ENCODE results near the gene SOCS7.

Gene SOCS7

DNA sequence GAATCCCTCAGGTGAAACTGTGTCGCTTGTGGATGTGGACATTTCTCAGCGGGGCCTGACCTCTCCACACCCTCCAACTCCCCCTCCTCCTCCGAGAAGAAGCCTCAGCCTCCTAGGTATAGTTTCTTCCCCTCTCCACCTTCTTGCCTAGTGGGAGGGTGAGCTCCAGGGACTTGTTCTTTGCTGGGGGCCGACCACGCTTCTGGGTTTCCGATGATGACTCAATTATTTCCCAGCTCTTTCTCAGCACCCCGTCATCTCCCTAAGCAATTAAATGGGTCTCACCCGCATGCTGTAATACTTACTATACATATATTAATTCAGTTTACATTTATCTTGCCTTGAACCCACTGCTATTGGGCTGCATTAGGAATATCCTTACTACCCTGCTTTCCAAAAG is 13.1 kb downstream of the SOCS7 start:
- DNase-seq: no peak

DNA sequence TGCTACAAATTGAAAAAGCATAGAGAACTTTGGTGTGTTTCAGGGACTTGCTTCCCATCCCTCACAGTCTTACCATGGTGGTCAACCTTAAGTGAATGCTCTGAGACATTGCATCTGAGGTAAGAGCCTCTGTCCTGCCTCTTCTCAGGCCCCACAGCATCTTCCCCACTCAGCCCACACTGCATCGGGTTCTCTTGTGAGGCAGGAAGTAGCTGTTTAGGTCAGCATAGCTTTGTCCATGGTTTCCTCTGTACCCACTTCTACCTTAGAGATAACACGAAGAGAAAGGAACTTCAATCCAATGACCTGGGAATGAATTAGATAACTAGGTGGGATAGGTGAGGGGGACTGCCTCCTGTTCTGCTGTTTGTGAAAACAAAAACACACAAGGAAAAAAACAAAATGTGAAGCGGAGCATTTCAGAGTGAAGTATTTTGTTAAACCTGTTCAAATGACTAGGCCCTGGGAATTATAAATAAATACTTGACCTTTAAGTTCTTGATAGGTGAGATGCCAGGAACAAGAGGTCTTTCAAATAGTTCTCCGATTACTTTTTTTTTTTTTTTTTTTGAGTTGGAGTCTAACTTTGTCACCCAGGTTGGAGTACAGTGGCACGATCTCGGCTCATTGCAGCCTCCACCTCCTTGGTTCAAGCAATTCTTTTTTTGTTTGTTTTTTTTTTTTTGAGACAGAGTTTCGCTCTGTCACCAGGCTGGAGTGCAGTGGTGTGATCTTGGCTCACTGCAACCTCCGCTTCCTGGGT is 17.7 kb downstream of the SOCS7 start:
- no peak for DNase-seq

DNA sequence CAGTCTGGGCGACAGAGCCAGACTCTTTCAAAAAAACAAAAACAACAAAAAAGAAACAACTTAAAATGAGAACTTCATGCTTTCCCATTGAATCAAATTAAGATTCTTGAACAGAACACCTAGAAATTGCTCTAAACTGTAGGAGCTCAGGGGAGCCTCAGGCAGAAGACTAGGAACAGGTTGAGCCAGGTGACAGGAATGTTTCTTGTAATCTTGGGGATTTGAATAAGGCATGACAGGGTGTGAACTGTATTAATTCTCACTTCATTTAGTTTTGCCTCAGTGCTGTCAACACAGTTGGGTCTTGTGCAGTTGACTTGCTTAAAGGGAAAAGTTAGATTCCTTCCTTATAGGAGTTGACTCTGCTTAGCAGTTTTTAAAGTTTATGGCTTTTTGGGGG is 27.8 kb downstream of the SOCS7 start:
- no peak for DNase-seq

DNA sequence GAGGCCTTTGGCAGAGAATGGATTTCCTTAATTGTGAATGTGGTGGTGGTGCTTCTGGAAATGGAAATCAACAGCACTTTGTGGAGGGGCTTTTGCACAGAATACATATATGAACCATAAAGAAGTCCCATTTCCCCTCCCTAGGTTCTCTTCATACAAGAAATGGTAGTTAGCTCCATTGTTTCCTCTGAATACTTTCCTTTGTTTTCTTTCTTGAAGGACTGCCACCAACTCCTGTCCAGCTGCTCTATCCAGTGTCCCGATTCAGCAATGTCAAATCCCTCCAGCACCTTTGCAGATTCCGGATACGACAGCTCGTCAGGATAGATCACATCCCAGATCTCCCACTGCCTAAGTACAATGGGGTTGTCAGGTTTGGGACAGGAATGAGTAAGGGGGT is 43.4 kb downstream of the SOCS7 start:
- no peak for DNase-seq

- DNase-seq: no peak
Measured at GRCh38 chr17:38397227-38397626, 45.6 kb downstream of the SOCS7 start.

GRCh38 chr17:38400286-38400685 is 48.6 kb downstream of the SOCS7 start:
- no peak for DNase-seq

DNA sequence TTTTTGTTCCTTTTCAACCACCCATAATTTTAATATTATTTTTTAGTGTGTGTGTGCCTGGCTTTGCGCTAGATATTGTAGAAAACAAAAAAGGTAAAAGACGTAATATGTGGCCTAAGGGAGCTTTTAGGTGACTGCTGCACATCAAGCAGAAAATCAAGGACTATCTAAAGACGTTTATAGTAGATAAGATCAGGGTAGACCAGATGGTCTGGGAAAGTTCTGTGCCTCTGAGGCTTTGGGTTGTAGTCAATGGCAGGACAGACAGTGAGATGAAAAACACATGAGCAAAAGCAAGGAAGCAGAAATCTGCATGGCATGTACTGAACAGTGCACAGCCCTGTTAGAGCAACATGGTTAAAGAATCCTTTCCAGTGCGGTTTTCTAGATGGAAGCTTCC is 49.8 kb downstream of the SOCS7 start:
- DNase-seq: no peak

DNA sequence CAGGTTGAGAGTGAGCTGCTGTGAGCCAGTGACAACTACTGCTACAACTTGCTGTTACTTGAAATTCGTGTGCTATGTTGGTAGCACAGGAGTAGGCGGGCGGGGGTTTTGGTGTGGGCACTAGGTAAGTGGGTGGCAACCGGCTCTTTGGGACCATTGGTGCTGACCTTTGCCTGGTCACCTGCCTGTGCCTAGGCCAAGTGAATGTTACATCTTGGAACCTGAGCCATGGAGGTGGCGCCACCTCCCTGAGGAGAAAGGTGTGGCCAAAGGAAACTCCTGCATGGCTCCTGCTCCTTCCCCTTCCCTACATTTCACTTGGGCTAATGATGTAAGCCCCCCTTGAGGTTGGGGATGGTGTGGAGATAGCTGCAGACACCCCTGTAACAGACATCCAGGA is 51.3 kb downstream of the SOCS7 start:
- no peak for DNase-seq

GRCh38 chr17:38403491-38403890 is 51.8 kb downstream of the SOCS7 start:
- peak; percentile 64 for DNase-seq

DNA sequence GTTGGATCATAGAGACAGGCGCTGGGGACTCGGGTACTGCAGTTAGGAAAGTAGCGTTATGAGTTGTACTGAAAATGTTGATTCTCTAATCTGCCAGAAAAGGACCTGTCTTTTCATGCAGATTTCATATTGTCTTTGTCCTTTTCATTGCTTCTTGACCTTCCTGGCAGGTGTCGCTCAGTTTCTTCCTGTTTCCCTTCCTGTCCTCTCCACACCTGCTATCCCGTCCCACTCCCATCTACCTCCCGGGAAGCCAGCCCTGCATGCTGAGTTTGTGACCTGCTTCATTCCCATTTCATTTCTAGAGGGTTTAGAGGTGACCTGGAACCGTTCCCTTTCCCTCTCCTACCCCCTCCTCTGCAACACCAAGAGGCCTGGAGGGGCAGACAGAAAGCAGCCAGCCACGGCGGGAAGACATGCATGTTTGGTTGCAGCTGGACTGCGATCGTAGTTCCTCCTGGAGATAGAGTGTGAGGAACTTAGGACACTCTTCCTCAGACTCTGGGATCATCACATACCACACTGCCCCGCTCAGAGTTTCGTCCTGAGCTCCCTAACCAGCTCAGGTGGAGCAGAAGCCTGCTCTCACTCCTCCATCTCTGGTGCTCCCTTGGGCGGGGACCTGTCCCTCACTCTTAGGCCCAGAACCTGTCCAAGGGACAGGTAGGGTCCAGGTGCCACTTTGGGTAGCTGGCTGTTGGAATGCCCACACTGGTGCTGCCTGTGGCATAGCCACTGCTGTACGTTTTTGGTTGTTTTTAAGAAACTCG is 52.7 kb downstream of the SOCS7 start:
- DNase-seq: no peak

GRCh38 chr17:38405654-38406053 is 54.0 kb downstream of the SOCS7 start:
- DNase-seq: no peak

DNA sequence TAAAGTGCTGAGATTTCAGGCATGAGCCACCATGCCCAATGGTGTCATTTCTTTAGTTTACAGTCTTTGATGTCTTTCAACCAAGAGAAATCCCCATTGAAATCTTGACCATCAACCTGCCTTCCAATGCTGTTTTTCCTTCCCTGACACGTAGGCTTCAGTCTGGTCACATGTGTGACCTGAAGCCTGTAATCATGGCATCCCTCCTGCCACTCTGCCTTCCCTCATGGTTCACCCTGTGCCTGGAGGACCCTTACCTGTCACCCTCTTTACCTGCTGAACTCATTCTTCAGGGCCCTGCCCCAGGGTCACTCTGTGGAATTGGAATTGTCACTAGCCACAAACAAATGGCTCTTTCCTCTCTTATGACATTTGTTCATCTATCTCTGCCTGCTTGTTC is 58.6 kb downstream of the SOCS7 start:
- no peak for DNase-seq

DNA sequence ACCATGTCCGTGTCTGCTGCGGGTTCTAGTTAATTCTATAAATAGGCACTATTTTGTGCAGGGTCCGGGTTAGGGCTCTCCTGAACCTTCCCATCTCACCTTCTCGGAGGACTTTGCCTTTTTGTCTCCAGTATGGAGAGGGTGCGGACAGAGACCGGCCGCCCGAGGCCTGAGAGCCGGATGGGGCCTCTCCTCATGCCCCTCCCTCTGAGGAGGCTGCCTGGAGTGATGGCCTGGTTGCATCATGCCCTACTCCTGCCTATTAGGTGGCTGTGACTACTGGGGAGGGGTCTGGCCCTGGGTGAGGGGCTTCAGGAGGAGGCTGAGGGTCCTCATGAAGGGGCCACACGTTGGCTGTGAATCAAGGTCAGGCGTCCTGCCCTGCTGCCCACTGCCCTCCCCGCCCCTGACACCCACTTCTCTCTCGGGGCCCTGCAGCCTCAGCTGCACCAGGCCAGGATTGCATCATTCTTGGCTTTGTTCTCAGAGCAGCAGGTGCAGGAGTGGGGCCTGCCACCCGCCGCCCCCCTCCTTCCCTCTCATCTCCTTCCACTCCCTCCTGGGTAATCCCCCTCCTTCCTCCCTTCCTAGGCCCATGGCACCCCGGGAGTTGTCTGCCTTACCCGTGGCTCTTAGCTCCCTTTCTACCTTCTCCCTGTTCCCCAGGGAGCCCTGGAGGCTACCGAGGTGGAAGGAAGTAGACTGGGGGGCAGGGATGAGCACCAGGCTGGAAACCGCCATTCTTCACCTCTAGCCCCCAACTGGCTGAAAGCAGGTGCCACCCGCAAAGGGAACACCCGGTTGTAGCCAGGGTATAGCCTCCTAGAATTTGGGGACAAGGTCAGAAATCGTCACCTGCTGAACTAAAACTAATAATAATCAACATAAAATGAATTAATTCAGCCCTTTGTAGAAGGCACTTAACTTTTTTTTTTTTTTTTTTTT is 63.9 kb downstream of the SOCS7 start:
- peak; percentile 87 for DNase-seq

GRCh38 chr17:38416840-38417209 is 65.2 kb downstream of the SOCS7 start:
- DNase-seq: no peak

DNA sequence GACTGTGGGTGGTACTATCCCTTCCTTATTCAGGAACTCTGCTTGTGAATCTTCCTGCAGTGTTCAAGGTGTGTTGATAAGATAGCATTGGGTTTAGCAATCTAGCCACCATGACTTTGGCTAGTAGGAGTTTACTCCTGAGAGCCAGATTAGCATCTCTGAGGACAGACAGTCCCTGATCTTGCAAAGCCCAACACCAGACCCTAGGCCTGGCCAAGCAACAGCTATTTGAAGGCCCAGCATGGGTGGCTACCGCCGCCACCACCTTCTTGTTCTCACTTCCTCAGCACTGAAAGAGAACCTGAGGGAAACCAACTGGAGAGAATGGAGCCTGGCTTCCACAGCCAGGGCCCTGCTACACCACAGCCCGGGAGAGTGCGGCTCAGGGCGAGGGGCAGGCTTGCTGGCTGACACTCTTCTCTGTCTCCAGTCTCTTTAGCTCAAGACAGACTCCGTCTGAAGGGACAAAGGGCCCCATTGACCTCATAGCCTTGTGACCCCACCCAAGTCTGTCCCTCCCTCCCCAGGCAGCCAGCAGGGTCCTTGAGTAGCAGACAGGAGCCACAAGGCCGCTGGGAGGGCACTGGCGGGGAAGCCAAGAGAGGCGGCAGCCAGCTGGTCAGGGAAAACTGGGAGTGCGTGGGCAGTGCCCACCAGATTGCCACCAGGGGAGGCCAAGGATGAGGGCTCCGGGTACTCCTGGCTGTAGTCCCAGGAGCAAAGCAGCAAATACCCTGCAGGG is 65.7 kb downstream of the SOCS7 start:
- no peak for DNase-seq

DNA sequence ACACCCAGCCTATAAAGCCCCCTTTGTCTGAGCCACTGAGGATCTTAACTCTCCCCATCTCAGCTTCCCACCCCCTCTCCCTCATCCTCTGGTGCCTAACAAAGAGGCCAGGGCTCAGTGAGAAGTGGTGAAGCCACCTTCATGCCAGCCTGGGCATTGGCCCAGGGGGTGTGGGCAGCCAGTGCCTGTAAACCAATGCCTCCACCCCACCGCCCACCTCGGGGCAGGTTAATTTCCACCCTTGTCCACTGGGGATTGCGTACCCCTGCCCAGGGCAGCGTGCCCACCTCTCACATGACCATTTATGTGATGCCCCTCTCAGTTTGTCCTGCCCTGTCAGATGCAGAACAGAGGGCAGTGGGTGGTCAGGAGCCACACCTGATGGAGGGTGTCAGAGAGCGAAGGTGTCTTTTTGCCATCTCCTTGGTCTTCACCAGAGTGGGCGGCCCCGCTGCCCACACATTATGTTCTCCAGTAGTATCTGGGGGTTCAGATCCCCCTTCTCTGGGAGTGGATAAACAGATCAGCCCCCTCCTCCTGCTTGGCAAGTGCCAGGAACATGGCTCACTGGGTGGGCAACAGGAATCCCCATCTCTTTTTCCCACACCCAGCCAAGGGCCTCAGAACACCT is 66.5 kb downstream of the SOCS7 start:
- no peak for DNase-seq

DNA sequence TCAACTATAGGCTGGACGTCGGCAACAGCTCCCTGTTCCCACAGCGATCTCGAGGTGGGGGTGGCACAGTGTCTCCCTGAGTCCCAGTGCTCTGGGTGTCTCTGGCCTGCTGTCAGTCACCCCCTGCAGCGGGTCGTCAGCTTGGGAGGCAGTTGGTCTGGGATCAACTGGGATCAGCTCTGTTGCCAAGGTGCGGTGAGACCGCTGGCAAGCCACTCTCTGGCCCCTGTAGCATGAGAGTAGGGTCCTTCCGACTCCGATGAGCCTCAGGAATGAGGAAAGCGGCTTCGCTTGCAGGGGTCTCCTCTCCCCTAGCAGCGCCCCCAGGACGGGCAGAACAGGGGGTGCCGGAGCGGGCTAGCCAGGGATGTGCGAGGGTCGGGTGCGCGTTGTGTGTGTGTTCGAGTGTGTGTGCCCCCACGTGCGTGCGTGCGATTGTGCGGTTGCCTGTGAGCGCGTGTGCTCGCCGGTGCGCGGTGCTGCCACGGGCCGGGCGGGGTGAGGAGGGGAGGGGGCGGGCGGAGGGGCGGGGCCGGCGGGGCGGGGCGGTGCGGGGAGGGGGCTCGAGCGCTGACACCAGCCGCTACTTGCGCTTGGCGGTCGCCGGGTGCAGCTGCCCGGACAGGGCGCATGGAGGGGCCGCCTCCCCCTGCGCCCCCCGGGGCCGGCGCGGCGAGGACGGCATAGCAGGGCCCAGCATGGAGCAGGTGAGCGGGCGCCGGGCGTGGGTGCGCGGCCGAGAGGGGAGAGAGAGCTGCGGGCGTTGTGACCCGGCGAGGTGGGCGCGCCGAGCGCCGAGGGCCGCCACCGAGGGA is 67.3 kb downstream of the SOCS7 start:
- DNase-seq: no peak

DNA sequence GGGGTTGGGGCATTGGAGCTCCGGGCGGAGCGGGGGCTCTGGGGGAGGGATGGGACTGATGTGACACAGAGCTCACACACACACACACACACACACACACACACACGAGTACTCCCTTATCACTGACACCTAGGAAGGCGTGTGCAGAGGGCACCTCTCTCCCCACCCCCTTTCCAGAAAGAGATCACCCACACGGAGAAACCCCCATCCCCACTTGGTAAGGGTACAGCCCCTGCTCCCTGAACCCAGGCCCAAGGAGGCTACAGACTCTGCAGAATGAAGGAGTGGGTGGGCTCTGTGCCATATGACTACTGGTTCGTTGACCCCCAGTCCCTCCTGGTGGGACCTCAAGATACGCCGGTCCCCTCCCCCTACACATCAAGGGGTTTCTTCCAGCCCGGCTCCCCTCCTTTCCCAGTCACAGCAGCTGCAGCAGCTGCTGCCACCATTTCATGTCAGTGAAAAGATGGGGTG is 67.9 kb downstream of the SOCS7 start:
- no peak for DNase-seq

GRCh38 chr17:38420518-38420917 is 68.9 kb downstream of the SOCS7 start:
- no peak for DNase-seq

DNA sequence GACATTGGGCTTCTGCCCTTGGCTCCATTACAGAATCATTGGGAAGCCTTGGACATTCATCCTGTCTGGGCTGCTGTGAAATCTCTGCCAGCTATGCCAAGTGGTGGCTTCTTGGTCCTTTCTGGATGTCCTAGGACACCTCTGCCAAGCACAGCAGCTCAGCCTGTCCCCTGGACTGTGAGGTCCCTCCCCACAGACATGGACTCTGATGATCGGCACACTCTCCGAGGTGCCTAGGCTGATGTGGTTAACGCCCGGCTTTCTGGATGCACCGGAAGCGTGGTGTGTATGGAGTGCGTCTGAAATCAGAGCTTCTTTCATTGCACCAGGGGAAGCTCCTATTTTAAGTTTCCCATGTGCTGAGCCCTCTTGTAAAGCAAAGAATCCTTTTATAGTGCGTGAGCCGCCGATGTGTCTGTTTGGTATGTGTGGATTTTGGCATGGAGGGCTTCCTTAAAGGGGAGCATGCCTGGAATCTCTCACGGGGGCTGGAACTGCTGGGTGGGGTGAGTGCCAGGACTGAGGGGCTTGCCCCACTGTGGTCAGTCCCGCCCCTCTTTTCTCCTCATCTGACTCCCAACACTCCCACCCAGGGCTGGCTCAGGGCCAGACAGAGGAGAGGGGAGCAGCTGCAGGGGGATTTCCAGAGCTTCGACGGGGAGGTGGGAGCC is 69.7 kb downstream of the SOCS7 start:
- peak; percentile 94 for DNase-seq
